ENCODE measurements around the gene FBXW11. TPM values are rescaled to one million over a fixed set of nuclear protein-coding genes. Genes with fewer than 3 reads are reported as not detected.

The FBXW11 gene
- polyA plus RNA-seq (2011; rRNA removed), result 80.2 and 87.4 TPM in 2 replicates
- polyA plus RNA-seq (2012; cell fraction: cytosol; rRNA removed), result 26.5 and 31.2 TPM in 2 replicates
- 15.4 and 16.6 TPM in 2 replicates for polyA plus RNA-seq (2012; cell fraction: nucleus; rRNA removed)
- polyA plus RNA-seq (2017; fragmentation: RNase III; extraction: RNeasy Plus Mini Kit Qiagen cat#74134 plus additional on column Dnase treatment), result 37.8 to 40.3 TPM (median 39.3 TPM) in 3 replicates
- polyA minus RNA-seq (2011; rRNA and poly(A)+ RNA removed), result 104 and 118 TPM in 2 replicates

- TF ChIP-seq HOXB13 (CRISPR knock-in tag; IDR thresholded peaks at IDR 0.05; ENCODE audit: low read depth), result no peak
- 0 out of 2 replicates have a peak, but pooled peaks have one; percentile 40 for TF ChIP-seq MAZ (IDR thresholded peaks at IDR 0.05; ENCODE audit: borderline replicate concordance, low read depth, low read length)
- no peak for TF ChIP-seq CEBPB (IDR thresholded peaks at IDR 0.05)
- TF ChIP-seq CBX2 (IDR thresholded peaks at IDR 0.05; ENCODE audit: borderline replicate concordance, low read depth), result no peak
- peak; percentile 34 to 79; a peak in 3 of 5 replicates for TF ChIP-seq JUN (IDR thresholded peaks at IDR 0.05)
- TF ChIP-seq MAX (IDR thresholded peaks at IDR 0.05), result peak; percentile 50; the same call in 1 of the 2 replicates
- TF ChIP-seq BCL3 (IDR thresholded peaks at IDR 0.05), result peak; percentile 74
- peak; percentile 99 for TF ChIP-seq POLR2A (IDR thresholded peaks at IDR 0.05; ENCODE audit: low read length)
- peak; percentile 7 for TF ChIP-seq ZFP36 (IDR thresholded peaks at IDR 0.05; ENCODE audit: borderline replicate concordance, partially characterized antibody)
- TF ChIP-seq REST (IDR thresholded peaks at IDR 0.05), result no peak
- no peak for TF ChIP-seq ATOH8 (CRISPR knock-in tag; IDR thresholded peaks at IDR 0.05; ENCODE audit: low read depth)
- TF ChIP-seq KDM5A (IDR thresholded peaks at IDR 0.05), result 0 out of 2 replicates have a peak, but pooled peaks have one; percentile 22
- TF ChIP-seq SMC3 (IDR thresholded peaks at IDR 0.05), result no peak
- TF ChIP-seq PHF8 (IDR thresholded peaks at IDR 0.05; ENCODE audit: borderline replicate concordance, low read depth), result peak; percentile 84; the same call in 1 of the 2 replicates
- TF ChIP-seq HDAC2 (IDR thresholded peaks at IDR 0.05), result no peak
- TF ChIP-seq HOXA7 (CRISPR knock-in tag; IDR thresholded peaks at IDR 0.05), result no peak
- TF ChIP-seq MAFK (IDR thresholded peaks at IDR 0.05; ENCODE audit: partially characterized antibody), result no peak
- no peak for TF ChIP-seq SREBF2 (IDR thresholded peaks at IDR 0.05)
- no peak for TF ChIP-seq FOSL2 (IDR thresholded peaks at IDR 0.05)
- 0 out of 2 replicates have a peak, but pooled peaks have one; percentile 4 for TF ChIP-seq FOSL2 (CRISPR knock-in tag; IDR thresholded peaks at IDR 0.05)
- ChIA-PET CTCF (interaction anchor here (0.6 to 3.1 kb wide), 10 partner anchors 9 to 287 kb away, joined by 3 to 30 read pairs (median 4); partner anchors contain the start of gene STK10), POLR2A (interaction anchor here (0.7 to 2.1 kb wide), 12 partner anchors 8 to 619 kb away, joined by 3 to 12 read pairs (median 4); partner anchors contain the start of genes NPM1, STK10 and UBTD2)
- Histone ChIP-seq H3K4me3 (peak within 1 kb of the TSS; percentile 93), H3K4me2 (peak within 1 kb of the TSS; percentile 92), H3K4me1 (peaks cover 30% of the 10 kb centered on the region), H3K9me3 (no peaks in the 10 kb centered on the region), H3K27ac (peak within 1 kb of the TSS; percentile 94 to 98)
- FAIRE-seq, result no peak
- 1% methylated on average over 18 of the region's 81 CpGs for WGBS (ENCODE audit: missing lambda C conversion rate)
- peak; percentile 93 to 94 for ATAC-seq
- DNase-seq (ENCODE audit: low read depth in 1 of 2, low spot score in 1 of 2), result peak; percentile 97
These were observed at the start of gene FBXW11 for GRCh38 chr5:172006321-172007174. FBXW11 (minus strand) TSS chr5:172006638; CDS start chr5:172006502, 136 bp downstream.
